ENCODE measurements around the gene DMWD. TPM values are rescaled to one million over a fixed set of nuclear protein-coding genes. Genes with fewer than 3 reads are reported as not detected.

The DMWD gene, protein sequence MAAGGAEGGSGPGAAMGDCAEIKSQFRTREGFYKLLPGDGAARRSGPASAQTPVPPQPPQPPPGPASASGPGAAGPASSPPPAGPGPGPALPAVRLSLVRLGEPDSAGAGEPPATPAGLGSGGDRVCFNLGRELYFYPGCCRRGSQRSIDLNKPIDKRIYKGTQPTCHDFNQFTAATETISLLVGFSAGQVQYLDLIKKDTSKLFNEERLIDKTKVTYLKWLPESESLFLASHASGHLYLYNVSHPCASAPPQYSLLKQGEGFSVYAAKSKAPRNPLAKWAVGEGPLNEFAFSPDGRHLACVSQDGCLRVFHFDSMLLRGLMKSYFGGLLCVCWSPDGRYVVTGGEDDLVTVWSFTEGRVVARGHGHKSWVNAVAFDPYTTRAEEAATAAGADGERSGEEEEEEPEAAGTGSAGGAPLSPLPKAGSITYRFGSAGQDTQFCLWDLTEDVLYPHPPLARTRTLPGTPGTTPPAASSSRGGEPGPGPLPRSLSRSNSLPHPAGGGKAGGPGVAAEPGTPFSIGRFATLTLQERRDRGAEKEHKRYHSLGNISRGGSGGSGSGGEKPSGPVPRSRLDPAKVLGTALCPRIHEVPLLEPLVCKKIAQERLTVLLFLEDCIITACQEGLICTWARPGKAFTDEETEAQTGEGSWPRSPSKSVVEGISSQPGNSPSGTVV
- polyA plus RNA-seq (ENCODE audit: insufficient read length): 57.6 TPM

DNA sequence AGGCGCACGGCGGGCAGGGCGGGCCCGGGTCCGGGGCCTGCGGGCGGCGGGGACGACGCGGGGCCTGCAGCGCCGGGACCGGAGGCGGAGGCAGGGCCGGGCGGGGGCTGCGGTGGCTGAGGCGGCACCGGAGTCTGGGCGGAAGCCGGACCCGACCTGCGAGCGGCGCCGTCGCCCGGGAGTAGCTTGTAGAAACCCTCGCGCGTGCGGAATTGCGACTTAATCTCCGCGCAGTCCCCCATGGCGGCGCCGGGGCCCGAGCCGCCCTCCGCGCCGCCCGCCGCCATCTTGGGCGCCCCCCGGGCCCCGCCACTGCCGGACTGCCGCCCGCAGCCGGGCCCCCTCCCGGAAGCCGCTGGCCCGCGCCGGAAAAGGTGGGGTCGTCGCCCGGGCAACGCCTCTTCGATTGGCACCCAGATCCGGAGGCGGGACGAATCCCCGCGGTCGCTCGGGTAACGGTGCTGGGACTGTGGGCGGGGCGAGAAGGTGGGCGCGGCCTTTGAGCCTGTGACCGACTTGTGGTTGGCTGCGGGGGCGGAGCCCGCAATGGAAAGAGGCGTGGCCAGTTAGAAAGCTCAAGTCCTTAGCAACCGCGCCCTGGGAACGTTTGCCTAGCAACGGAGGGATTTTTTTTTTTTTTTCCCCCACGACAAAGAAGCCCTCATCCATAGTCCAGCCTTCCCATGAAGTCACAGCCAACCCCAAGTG is at the start of gene DMWD:
DMWD (minus strand) TSS at position 376 of the 708 bp plus-strand sequence; CDS start at position 287, 89 bp downstream.
- peak; percentile 99 for DNase-seq

DNA sequence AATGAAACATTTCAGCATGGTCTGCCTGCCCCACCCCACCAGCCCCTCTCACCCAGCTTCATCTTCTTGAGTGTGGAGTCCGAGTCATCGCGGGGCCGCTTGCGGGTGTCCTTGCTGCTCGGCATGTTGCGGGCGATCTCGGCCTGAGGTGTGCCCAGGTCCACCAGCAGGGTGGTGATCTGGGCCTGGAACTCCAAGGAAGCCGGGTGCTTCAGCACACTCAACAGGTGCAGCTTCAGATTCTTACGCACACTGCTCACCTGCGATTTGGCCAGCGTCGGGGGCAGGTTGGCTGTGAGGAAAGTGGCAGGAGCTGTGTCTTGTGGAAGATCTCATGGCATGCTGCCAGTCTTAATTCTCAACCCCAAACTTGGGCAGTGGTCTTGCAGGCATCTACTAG is 49.6 kb upstream of the DMWD start:
- no peak for DNase-seq

DNA sequence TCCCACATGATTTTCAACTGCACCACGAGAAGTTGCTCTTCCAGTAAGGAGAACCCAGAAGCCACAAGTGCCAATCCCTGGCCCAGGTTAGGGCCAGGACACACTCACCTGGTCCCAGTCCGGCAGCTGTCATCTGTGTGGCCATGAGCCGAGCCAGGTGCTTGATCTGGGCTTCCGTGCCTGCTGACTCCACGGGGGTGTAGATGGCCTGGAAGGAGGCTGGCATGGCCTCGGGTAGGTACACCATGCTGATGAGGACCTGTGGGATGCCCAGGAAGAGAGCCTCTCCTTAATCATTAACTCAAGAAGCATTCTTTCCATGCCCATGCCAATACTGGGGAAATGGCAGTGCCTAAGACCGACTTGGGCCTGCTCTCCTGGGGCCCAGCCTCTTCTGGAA is 42.3 kb upstream of the DMWD start:
- no peak for DNase-seq

DNA sequence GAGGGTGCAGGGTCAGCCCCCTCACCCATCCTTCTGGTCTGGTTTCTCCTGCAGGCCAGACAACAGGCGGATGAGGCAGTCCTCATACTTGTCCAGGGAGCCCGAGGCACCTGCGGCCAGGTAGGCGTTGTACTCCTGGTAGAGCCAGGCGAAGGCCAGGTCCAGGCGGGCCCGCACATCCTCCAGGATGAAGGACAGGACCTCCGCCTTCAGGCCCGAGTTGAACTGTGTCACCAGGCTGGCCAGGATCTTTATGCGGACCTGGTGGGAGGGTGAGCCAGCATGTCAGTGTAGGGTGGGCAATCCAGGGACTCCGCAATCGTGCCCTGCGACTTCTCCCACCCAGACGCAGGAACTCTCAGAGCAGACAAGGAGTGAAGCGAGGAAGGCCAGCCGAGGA is 36.3 kb upstream of the DMWD start:
- no peak for DNase-seq

- no peak for DNase-seq
Measured at GRCh38 chr19:45828523-45828922, 35.9 kb upstream of the DMWD start.

DNA sequence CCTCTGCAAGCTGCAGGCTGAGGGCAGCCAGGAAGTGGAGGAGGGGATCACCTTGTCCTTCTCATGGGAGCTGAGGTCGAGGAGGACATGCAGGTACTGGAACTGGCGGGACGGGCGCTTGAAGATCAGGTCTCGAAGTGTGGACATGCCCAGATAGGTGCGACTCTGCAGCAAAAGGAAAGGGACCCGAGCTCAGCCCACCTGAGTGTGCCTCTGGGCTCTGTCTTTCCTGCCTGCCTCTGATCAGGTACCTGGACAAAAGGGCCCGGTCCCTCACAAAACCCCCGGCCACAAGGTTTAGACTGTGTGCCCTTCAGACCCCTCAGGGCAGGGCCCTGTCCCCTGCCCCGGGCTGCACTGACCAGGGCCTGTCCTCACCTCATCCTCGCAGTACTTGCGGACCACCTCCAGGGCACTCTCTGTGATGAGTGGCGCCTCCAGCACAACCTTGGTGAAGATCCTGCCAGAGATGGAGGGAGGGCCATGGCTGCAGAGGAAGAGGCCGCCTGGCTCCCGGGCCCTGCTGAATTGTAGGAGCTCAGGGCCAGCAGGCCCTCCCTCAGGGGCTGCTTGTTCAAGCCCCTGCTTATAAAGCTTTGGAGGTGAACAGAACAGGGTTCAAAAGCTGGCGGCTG is 34.9 kb upstream of the DMWD start:
- no peak for DNase-seq

GRCh38 chr19:45826934-45827333 is 34.3 kb upstream of the DMWD start:
- no peak for DNase-seq

DNA sequence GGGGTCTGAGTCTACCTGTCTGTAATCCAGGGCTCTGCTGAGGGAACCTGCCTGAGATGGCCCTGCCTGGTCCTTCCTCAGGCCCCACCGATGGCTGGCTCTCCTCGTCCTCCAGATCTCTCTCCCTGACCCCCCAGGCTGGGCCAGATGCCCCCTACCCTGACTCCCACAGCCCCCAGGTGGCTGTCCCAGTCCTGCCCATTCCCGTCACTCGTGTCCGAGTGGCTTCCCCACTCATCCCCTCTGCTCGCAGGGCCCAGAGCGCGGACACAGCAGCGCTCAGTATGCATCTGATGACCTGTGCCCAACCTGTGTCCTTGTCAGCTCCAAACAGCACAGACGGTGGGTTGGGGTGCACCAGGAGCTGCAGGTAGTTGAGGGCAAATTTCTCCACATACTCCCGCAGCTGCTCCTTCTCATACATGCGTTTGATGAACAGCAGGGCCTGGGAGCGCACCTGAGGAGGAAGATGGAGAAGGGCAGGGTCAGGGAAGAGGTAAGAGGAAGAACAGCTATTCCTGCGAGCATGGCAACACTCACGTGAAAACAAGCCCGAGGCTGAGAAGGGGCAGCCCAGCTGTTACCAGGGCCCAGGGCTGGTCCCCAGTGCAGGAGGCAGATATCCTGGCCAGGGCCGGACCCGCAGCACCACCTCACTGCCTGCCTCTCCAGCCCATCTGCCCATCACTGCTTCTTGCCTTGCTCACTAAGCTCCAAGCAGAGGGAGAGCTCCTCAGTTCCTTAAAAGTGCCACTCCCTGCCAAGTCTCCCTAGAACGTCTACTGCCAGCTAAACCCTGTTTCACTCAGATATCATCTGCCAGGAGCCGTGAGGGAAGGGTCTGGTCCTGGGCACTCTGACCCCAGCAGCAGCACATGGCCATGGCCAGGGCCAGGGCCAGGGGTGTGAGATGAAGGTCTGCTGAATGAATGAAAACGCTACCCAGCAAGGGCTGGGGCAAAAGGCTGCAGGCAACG is 33.6 kb upstream of the DMWD start:
- DNase-seq: no peak

DNA sequence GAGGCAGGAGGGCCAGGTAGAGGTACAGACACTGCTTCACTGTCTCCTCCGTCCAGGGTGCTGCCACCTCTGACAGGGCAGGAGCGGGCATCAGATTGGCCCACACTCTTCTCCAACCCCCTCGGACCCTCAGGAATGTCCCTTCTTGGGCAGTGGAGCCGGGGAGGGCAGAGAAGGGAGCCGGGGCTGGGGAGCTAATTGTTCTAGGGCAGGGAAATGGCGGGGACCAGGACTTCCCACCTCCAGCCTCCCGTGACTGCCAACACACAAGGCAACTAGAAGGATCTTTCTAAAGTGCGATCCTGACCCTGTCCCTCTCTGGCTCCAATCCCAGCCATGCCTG is 32.6 kb upstream of the DMWD start:
- no peak for DNase-seq

GRCh38 chr19:45824531-45825262 is 32.1 kb upstream of the DMWD start:
- DNase-seq: no peak

- no peak for DNase-seq
Measured at GRCh38 chr19:45824041-45824471, 31.4 kb upstream of the DMWD start.

DNA sequence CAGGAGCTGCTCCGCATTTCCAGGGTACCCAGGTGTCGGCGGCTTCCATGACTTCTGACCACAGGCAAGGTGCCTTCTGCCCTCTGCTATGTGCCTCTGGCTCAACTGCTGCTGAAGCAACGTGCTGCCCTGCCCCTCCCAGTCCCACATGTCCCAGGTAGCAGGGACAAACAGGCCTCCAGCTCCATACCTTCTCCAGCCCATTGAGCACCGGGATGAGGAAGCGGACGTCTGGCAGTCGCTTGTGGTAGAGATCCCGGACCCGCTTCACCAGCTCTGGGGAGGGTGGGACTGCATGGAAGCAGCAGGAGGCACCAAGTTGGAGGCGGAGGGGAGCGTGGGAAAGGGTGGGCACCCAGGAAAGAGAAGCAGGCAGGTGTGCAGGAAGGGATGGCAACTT is 30.5 kb upstream of the DMWD start:
- DNase-seq: no peak

- no peak for DNase-seq
Measured at GRCh38 chr19:45822716-45823115, 30.1 kb upstream of the DMWD start.

DNA sequence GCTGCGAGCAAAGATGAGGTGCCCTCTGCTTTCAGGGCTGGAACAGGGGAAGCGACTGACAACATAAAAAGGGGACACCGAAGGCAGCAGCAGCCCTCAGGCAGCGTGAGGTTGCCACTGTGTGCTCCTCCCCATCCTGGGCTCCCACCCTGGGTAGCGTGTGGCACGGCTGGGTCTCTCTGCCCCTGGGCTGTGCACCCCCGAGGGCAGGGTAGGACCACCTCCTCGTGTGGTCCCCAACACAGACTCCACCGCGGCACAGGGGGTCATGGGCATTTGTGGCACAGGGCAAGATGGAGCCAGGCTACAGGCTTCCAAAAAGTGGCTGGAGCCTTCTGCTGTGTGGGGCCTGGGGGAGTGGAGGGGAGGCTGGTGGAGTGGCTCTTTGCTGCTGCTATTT is 28.9 kb upstream of the DMWD start:
- DNase-seq: no peak

GRCh38 chr19:45821103-45821521 is 28.5 kb upstream of the DMWD start:
- DNase-seq: no peak

DNA sequence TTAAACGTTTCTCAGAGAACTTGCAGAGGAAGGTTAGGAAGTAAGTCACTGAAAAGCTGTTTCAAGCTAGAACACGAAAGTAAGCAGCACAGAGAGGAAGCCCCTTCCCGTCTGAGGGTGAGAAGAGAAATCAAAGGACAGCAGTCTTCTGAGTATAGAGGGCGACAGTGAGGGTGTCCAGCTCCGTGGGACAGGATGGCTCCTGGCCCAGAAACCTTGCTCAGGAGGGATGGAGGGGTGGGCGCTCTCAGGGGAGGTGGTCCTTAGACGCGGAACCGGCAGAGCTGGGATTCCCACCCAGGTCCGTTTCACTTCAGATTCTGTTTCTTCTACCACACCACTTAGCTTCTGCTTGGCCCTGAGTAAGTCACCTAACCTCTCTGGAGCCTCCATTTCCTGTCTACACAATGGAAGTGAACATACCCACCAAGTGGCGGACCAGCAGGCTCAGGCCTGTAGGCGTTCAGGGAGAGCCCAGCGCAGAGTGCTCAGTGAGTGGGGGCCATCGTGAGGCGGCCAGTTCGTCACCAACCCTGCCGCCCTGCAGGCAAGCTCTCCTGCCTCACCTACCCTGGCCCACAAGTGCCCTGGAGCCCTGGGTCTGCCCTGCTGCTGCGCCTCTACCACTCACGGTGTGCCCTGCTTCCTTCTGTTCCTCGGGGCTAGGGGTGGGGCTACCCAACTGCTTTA is 27.9 kb upstream of the DMWD start:
- no peak for DNase-seq

DNA sequence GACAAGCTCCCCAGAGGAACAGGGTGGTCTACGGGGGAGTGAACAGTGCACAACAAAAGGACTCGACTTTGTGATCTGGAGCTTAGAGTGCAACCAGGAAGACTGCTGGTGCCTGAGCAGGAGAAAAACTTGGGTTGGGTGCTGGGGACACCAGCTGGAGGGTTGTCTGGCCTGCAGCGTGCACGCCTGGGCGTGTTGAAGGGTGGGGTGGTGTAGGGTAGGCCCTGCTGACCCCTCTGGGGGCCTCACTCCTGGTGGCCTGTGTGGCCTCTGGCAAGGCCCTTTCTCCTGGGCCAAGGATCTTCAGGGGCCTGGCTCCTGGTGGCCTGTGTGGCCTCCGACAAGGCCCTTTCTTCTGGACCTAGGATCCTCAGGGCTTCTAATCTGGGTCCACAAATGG is 27.1 kb upstream of the DMWD start:
- no peak for DNase-seq

GRCh38 chr19:45817725-45818301 is 25.2 kb upstream of the DMWD start:
- DNase-seq: no peak

DNA sequence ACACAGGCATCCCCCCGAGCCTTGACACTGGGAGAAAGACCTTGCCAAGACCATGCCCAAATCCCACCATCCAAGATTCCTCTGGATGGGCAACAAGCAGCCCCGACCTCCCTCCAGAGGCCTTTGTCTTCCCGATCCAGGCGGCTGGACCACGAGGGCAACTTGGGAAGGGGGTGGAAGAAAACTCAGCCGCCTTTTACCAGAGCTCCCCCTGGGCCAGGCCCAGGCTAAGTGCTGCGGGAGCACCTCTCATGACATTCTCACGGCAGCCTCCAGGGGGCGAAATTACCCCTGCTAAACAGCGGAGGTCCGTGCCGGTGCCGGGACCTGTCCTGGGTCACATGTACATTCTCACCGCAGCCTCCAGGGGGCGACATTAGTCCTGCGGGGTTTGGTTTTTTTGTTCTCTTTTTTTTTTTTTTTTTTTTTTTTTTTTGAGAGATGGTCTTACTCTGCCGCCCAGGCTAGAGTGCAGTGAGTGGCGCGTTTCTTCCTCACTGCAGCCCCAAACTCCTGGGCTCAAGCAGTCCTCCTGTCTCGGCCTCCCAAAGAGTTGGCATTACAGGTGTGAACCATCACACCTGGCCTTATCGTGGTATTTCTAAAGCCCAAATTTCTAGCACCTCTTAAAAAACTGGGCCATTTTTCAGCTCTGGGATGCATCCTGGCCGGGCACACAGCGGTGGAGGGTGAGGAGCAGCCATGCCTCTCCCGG is 24.5 kb upstream of the DMWD start:
- peak; percentile 91 for DNase-seq
